Gastrocnemius medialis (tissue), 4 donors: Measurements from ENCODE around the gene ZNF292.

ENCODE experiments used
- POLR2A ChIP-seq, 2 donors: fragments of 450-650 bp; IDR thresholded peaks; one replicate each; pipeline ENCODE4 v1.6.1; 2017; ENCODE audit warnings: antibody characterized with exemption in 2 of 2, mild to moderate bottlenecking in 2 of 2, moderate library complexity in 2 of 2
- TF ChIP-seq, protein P1 (sequence below), 5 experiments: fragments of 450-650 bp in 3 of 5; fragments of 200-600 bp in 2 of 5; sonication (generic) in 2 of 5; IDR thresholded peaks in 4 of 5; conservative IDR thresholded peaks in 1 of 5; 1 replicate in 4 of 5; 2 replicates in 1 of 5; pipeline ENCODE4 v1.5.1; 2016 to 2019; ENCODE audit warnings: antibody characterized with exemption in 5 of 5, mild to moderate bottlenecking in 3 of 5, moderate library complexity in 3 of 5

GRCh38 chr6:87181903-87182302 lies 26.5 kb downstream of the ZNF292 start:
- TF ChIP-seq, protein P1, sequence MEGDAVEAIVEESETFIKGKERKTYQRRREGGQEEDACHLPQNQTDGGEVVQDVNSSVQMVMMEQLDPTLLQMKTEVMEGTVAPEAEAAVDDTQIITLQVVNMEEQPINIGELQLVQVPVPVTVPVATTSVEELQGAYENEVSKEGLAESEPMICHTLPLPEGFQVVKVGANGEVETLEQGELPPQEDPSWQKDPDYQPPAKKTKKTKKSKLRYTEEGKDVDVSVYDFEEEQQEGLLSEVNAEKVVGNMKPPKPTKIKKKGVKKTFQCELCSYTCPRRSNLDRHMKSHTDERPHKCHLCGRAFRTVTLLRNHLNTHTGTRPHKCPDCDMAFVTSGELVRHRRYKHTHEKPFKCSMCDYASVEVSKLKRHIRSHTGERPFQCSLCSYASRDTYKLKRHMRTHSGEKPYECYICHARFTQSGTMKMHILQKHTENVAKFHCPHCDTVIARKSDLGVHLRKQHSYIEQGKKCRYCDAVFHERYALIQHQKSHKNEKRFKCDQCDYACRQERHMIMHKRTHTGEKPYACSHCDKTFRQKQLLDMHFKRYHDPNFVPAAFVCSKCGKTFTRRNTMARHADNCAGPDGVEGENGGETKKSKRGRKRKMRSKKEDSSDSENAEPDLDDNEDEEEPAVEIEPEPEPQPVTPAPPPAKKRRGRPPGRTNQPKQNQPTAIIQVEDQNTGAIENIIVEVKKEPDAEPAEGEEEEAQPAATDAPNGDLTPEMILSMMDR (IDR thresholded peaks at IDR 0.05 in 4 of 5, conservative IDR thresholded peaks at IDR 0.05 in 1 of 5): no peak
- TF ChIP-seq POLR2A (IDR thresholded peaks at IDR 0.05): no peak
